ENCODE measurements around the gene CHRNB2.

Gene CHRNB2

DNA sequence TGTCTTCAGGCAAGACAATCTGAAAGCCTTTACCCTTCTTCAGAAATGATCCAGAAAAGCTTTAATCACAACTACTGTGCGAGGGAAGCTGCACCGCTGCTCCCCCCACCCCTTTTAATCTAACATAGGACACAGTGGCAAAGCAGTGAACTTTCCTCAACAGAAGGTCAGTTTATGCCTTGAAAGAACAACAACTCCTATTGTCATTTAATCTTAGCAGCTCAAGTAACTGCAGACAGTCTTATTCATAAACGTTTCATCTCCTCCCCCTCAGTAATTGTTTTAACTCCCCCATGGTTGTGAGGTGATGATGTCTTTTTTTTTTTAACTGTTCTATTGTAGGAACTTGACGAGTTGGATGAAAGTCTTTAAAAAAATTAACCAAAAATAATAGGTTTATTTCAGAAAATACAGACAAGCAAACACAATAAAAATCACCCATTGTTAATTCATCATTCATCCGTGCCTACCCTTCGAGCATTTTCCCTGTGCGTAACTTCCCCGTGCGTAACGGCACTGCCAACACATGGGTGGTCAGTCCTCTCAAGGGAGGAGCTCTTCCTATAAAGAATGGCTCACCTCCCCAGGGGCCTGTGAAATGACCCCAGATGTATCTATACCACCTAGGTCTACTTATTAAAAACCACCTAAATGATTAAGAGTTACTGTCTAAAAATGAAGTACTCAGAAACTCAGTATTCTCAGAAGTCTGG lies 43.7 kb downstream of the CHRNB2 start:
- H4K20me1 ChIP-seq (ENCODE audit: insufficient read depth, low read length): peaks cover 48% of the 10 kb centered on the region
- H3K9ac ChIP-seq (ENCODE audit: low read length): no peak overlapping the region
- peaks cover 3% of the 10 kb centered on the region for H3K36me3 ChIP-seq (replicated peaks; ENCODE audit: low read depth, low read length)
- no peaks in the 10 kb centered on the region for H3K27me3 ChIP-seq (ENCODE audit: low read depth, low read length)
- H3K9me3 ChIP-seq (ENCODE audit: insufficient read depth, low read length): no peaks in the 10 kb centered on the region
- H3K4me3 ChIP-seq (ENCODE audit: low read length): no peak overlapping the region
- no peak overlapping the region for H2AFZ ChIP-seq (ENCODE audit: low read depth, low read length)
- H3K27ac ChIP-seq (ENCODE audit: low read length): no peak overlapping the region
- no peak overlapping the region for H3K4me2 ChIP-seq (ENCODE audit: low read length)
- peaks cover 98% of the 10 kb centered on the region for H3K79me2 ChIP-seq (ENCODE audit: low read length)
- H3K4me1 ChIP-seq (ENCODE audit: low read length): peaks cover 22% of the 10 kb centered on the region
- no peak for TF ChIP-seq CTCF (IDR thresholded peaks at IDR 0.05; ENCODE audit: low read depth, low read length)
- no peak for TF ChIP-seq EZH2phosphoT487 (IDR thresholded peaks at IDR 0.05; ENCODE audit: low read depth)

DNA sequence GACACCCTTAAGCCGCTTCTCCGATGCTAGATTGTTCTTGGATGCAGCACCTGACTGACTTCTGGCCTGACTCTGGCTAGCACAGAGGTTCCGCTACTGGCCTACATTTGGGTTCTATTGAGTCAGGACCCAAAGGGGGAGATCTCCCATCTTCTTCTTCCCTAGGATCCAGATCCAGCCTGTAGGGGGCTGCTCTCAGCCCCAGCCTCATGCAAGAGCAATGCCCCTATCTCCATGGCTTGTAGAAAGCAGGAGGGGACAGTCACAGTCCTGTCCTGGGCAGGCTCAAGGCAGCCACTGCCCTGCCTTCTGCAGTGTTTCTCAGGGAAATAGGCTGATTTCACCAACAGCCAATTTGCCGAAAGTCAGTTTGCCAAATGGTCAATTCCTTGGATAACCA lies 46.7 kb downstream of the CHRNB2 start:
- Histone ChIP-seq H3K9ac (ENCODE audit: low read length) (no peak overlapping the region), H2AFZ (ENCODE audit: low read depth, low read length) (no peak overlapping the region), H3K4me1 (ENCODE audit: low read length) (peaks cover 10% of the 10 kb centered on the region), H3K36me3 (replicated peaks; ENCODE audit: low read depth, low read length) (peaks cover 7% of the 10 kb centered on the region), H3K27ac (ENCODE audit: low read length) (no peak overlapping the region), H3K27me3 (ENCODE audit: low read depth, low read length) (no peaks in the 10 kb centered on the region), H3K4me3 (ENCODE audit: low read length) (no peak overlapping the region), H3K79me2 (ENCODE audit: low read length) (peaks cover 97% of the 10 kb centered on the region), H4K20me1 (ENCODE audit: insufficient read depth, low read length) (peaks cover 60% of the 10 kb centered on the region), H3K4me2 (ENCODE audit: low read length) (no peak overlapping the region), H3K9me3 (ENCODE audit: insufficient read depth, low read length) (no peaks in the 10 kb centered on the region)
- TF ChIP-seq EZH2phosphoT487 (IDR thresholded peaks at IDR 0.05; ENCODE audit: low read depth): no peak
- TF ChIP-seq CTCF (IDR thresholded peaks at IDR 0.05; ENCODE audit: low read depth, low read length): 0 out of 2 replicates have a peak, but pooled peaks have one; percentile 7

GRCh38 chr1:154614901-154615300 lies 47.3 kb downstream of the CHRNB2 start:
- Histone ChIP-seq H3K4me3 (ENCODE audit: low read length) (no peak overlapping the region), H3K27me3 (ENCODE audit: low read depth, low read length) (no peaks in the 10 kb centered on the region), H2AFZ (ENCODE audit: low read depth, low read length) (no peak overlapping the region), H3K9me3 (ENCODE audit: insufficient read depth, low read length) (no peaks in the 10 kb centered on the region), H3K9ac (ENCODE audit: low read length) (no peak overlapping the region), H3K36me3 (replicated peaks; ENCODE audit: low read depth, low read length) (peaks cover 11% of the 10 kb centered on the region), H3K4me2 (ENCODE audit: low read length) (no peak overlapping the region), H3K4me1 (ENCODE audit: low read length) (peaks cover 4% of the 10 kb centered on the region), H3K27ac (ENCODE audit: low read length) (no peak overlapping the region), H3K79me2 (ENCODE audit: low read length) (peaks cover 97% of the 10 kb centered on the region), H4K20me1 (ENCODE audit: insufficient read depth, low read length) (peaks cover 62% of the 10 kb centered on the region)
- TF ChIP-seq EZH2phosphoT487 (IDR thresholded peaks at IDR 0.05; ENCODE audit: low read depth) (no peak), CTCF (IDR thresholded peaks at IDR 0.05; ENCODE audit: low read depth, low read length) (no peak)

DNA sequence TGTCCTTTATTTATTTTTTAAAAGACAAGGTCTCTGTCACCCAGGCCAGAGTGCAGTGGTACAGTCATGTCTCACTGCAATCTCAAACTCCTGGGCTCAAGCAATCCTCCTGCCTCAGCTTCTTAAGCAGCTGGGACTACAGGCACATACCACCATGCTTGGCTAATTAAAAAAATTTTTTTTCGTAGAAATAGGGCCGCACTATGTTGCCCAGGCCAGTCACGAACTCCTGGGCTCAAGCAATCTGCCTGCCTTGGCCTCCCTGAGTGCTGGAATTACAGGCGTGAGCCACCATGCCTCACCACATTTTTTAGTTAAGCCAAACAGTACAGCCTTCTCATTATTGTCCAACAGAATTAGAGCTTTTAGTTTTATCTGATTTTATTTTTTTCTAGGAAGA lies 47.8 kb downstream of the CHRNB2 start:
- H3K4me1 ChIP-seq (ENCODE audit: low read length): no peaks in the 10 kb centered on the region
- H3K27ac ChIP-seq (ENCODE audit: low read length): no peak overlapping the region
- peaks cover 8% of the 10 kb centered on the region for H3K36me3 ChIP-seq (replicated peaks; ENCODE audit: low read depth, low read length)
- H3K79me2 ChIP-seq (ENCODE audit: low read length): peaks cover 97% of the 10 kb centered on the region
- H4K20me1 ChIP-seq (ENCODE audit: insufficient read depth, low read length): peaks cover 62% of the 10 kb centered on the region
- H3K4me3 ChIP-seq (ENCODE audit: low read length): no peak overlapping the region
- no peak for TF ChIP-seq CTCF (IDR thresholded peaks at IDR 0.05; ENCODE audit: low read depth, low read length)
- no peak for TF ChIP-seq EZH2phosphoT487 (IDR thresholded peaks at IDR 0.05; ENCODE audit: low read depth)
- no peaks in the 10 kb centered on the region for H3K27me3 ChIP-seq (ENCODE audit: low read depth, low read length)
- H3K9ac ChIP-seq (ENCODE audit: low read length): no peak overlapping the region
- no peaks in the 10 kb centered on the region for H3K9me3 ChIP-seq (ENCODE audit: insufficient read depth, low read length)
- H2AFZ ChIP-seq (ENCODE audit: low read depth, low read length): no peak overlapping the region
- H3K4me2 ChIP-seq (ENCODE audit: low read length): no peak overlapping the region

Data from OCI-LY3 (cell line).